Liver (tissue), 9 donors: ENCODE results near the gene SORCS2. TPM values are rescaled to one million over a fixed set of nuclear protein-coding genes. Genes with fewer than 3 reads are reported as not detected.

Source experiments
- DNase-seq: peaks from one replicate; pipeline ENCODE4 v3.0.0-alpha.2; 2017; ENCODE audit warnings: low spot score
- H3K27ac ChIP-seq, 2 donors: one replicate each; pipeline ENCODE4 v1.7.0; 2013; ENCODE audit warnings: inconsistent platforms in 2 of 2, low read length in 2 of 2, control low read depth in 1 of 2, low read depth in 1 of 2, mild to moderate bottlenecking in 1 of 2
- H3K27me3 ChIP-seq, 4 donors: one replicate each; pipeline versions ENCODE4 v1.6.1 to v1.7.0; 2013; ENCODE audit warnings: low read length in 3 of 4, inconsistent platforms in 1 of 4, mild to moderate bottlenecking in 1 of 4, moderate library complexity in 1 of 4; ENCODE audit not compliant: control insufficient read depth in 4 of 4, insufficient read depth in 4 of 4
- H3K36me3 ChIP-seq, 4 donors: one replicate each; pipeline versions ENCODE4 v1.6.1 to v1.7.0; 2013; ENCODE audit warnings: low read length in 3 of 4, mild to moderate bottlenecking in 3 of 4, low read depth in 1 of 4, moderate library complexity in 1 of 4; ENCODE audit not compliant: control insufficient read depth in 4 of 4, insufficient read depth in 3 of 4
- H3K4me1 ChIP-seq, 4 donors: one replicate each; pipeline versions ENCODE4 v1.6.1 to v1.7.0; 2013; ENCODE audit warnings: low read length in 3 of 4, mild to moderate bottlenecking in 3 of 4, moderate library complexity in 1 of 4; ENCODE audit not compliant: control insufficient read depth in 4 of 4, insufficient read depth in 4 of 4
- H3K4me3 ChIP-seq, 3 donors: one replicate each; pipeline versions ENCODE4 v1.6.1 to v1.7.0; 2013; ENCODE audit warnings: low read length in 3 of 3, control low read depth in 1 of 3, low read depth in 1 of 3, mild to moderate bottlenecking in 1 of 3
- H3K9ac ChIP-seq, 2 donors: one replicate each; pipeline ENCODE4 v1.7.0; 2013; ENCODE audit warnings: low read length in 2 of 2, mild to moderate bottlenecking in 2 of 2, moderate library complexity in 2 of 2, control low read depth in 1 of 2, low read depth in 1 of 2
- H3K9me3 ChIP-seq, 4 donors: one replicate each; pipeline versions ENCODE4 v1.6.1 to v1.7.0; 2013; ENCODE audit warnings: low read length in 3 of 4; ENCODE audit not compliant: control insufficient read depth in 4 of 4
- ATF3 ChIP-seq: IDR thresholded peaks from 2 replicates; pipeline ENCODE4 v1.6.1; 2016; ENCODE audit warnings: antibody characterized with exemption
- CTCF ChIP-seq: fragments of 150-350 bp; IDR thresholded peaks from 2 replicates; pipeline ENCODE4 v1.5.1; 2017; ENCODE audit warnings: improper control_type of control experiment, low read depth, low read length; ENCODE audit not compliant: missing input control
- EGR1 ChIP-seq, 2 donors: IDR thresholded peaks; 2 replicates each; pipeline ENCODE4 v1.6.1; 2016 to 2018; ENCODE audit warnings: antibody characterized with exemption in 2 of 2, low read depth in 2 of 2
- FOXA1 ChIP-seq: IDR thresholded peaks from 2 replicates; pipeline ENCODE4 v1.6.1; 2016; ENCODE audit warnings: antibody characterized with exemption
- FOXA2 ChIP-seq: IDR thresholded peaks from 2 replicates; pipeline ENCODE4 v1.6.1; 2016; ENCODE audit warnings: antibody characterized with exemption
- GABPA ChIP-seq, 2 donors: IDR thresholded peaks in 1 of 2; conservative IDR thresholded peaks in 1 of 2; 2 replicates each; pipeline ENCODE4 v1.6.1; 2016; ENCODE audit warnings: antibody characterized with exemption in 2 of 2, mild to moderate bottlenecking in 1 of 2, moderate library complexity in 1 of 2
- HNF4A ChIP-seq, 2 donors: conservative IDR thresholded peaks; 2 replicates each; pipeline ENCODE4 v1.6.1; 2016; ENCODE audit warnings: antibody characterized with exemption in 2 of 2, mild to moderate bottlenecking in 2 of 2
- HNF4G ChIP-seq: IDR thresholded peaks from 2 replicates; pipeline ENCODE4 v1.6.1; 2016; ENCODE audit warnings: antibody characterized with exemption
- JUND ChIP-seq, 2 donors: IDR thresholded peaks; 2 replicates each; pipeline ENCODE4 v1.6.1; 2016; ENCODE audit warnings: antibody characterized with exemption in 2 of 2
- NR2F2 ChIP-seq: IDR thresholded peaks from 2 replicates; pipeline ENCODE4 v1.6.1; 2016; ENCODE audit warnings: antibody characterized with exemption
- RAD21 ChIP-seq, 2 donors: IDR thresholded peaks; 2 replicates each; pipeline ENCODE4 v1.6.1; 2016; ENCODE audit warnings: antibody characterized with exemption in 2 of 2, mild to moderate bottlenecking in 2 of 2
- RXRA ChIP-seq, 2 donors: IDR thresholded peaks; 2 replicates each; pipeline ENCODE4 v1.6.1; 2017 to 2018; ENCODE audit warnings: antibody characterized with exemption in 2 of 2, mild to moderate bottlenecking in 1 of 2
- SP1 ChIP-seq: IDR thresholded peaks from 2 replicates; pipeline ENCODE4 v1.6.1; 2018; ENCODE audit warnings: antibody characterized with exemption, mild to moderate bottlenecking
- YY1 ChIP-seq: IDR thresholded peaks from 2 replicates; pipeline ENCODE4 v1.6.1; 2016; ENCODE audit warnings: antibody characterized with exemption, mild to moderate bottlenecking
- ZBTB33 ChIP-seq: IDR thresholded peaks from 2 replicates; pipeline ENCODE4 v1.6.1; 2016; ENCODE audit warnings: antibody characterized with exemption
- WGBS: extraction: QIAGEN DNeasy Blood & Tissue Kit; methylation state at CpG from one replicate; pipeline ENCODE4 v1.1.7; 2013; 5-methylcytosine and 5-hydroxymethylcytosine counted together
- polyA plus RNA-seq, 2 donors: library from polyadenylated mRNA; stranded (reverse) in 1 of 2; unstranded in 1 of 2; fragments of 200-250 nt in 1 of 2; fragments of >200 nt in 1 of 2; fragmentation: Nextera tagmentation in 1 of 2; extraction: Ambion mirVana in 1 of 2; gene quantifications; one replicate each; pipeline versions ENCODE4 v1.2.1 to v1.2.3, GENCODE V29; 2013 to 2015
- total RNA-seq, 2 donors: library from RNA; depleted of rRNA; stranded (reverse); fragments of >200 nt; gene quantifications; one replicate each; pipeline ENCODE4 v1.2.3, GENCODE V29; 2014
- TF ChIP-seq, protein P1 (sequence below): IDR thresholded peaks from 2 replicates; pipeline ENCODE4 v1.6.1; 2016; ENCODE audit warnings: antibody characterized with exemption
- TF ChIP-seq, protein P2 (sequence below): IDR thresholded peaks from 2 replicates; pipeline ENCODE4 v1.6.1; 2016; ENCODE audit warnings: antibody characterized with exemption, mild to moderate bottlenecking
- donor health status: healthy.
- donor health status: healthy.
- donor health status: healthy.
- donor health status: healthy.
- donor health status: healthy.

The SORCS2 gene
- total and polyA plus RNA-seq, 4 donors, result 0.10 to 1.4 (median 0.92) TPM

GRCh38 chr4:7424553-7425111 lies 232.3 kb downstream of the SORCS2 start (continued):
- TF ChIP-seq SP1 (no peak), JUND (IDR thresholded peaks at IDR 0.05) (no peak)
- TF ChIP-seq, protein P1, sequence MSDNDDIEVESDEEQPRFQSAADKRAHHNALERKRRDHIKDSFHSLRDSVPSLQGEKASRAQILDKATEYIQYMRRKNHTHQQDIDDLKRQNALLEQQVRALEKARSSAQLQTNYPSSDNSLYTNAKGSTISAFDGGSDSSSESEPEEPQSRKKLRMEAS, result no peak

DNA sequence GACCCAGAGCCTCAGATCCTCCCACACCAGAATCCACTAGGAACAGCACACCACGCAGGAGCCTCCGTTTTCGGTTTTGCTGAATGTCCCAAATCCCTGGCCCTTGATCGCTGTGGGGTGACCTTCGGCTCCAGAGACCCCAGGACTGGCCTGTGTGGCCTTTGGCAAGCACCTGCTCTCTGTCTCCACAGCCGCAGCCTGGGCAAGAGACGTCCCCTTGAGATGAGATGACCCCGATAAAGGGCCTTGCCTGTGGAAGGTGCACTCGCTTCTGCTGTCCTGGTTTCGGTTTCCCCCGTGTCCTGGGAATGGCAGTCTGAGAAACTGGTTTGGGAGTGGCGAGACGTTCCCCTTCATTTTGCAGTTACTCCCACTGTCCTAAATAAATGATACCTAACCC lies 232.8 kb downstream of the SORCS2 start:
- Histone ChIP-seq H3K4me1 (no peaks in the 10 kb centered on the region), H3K36me3 (no peaks in the 10 kb centered on the region), H3K9me3 (no peaks in the 10 kb centered on the region), H3K4me3 (no peak overlapping the region), H3K9ac (no peak overlapping the region), H3K27me3 (no peaks in the 10 kb centered on the region), H3K27ac (no peak overlapping the region)
- TF ChIP-seq RXRA (IDR thresholded peaks at IDR 0.05) (no peak), EGR1 (IDR thresholded peaks at IDR 0.05; ENCODE audit: low read depth in 2 of 2) (no peak), NR2F2 (no peak), GABPA (IDR thresholded peaks at IDR 0.05 in 1 of 2, conservative IDR thresholded peaks at IDR 0.05 in 1 of 2) (no peak), FOXA2 (no peak), FOXA1 (no peak), HNF4G (no peak), HNF4A (conservative IDR thresholded peaks at IDR 0.05) (no peak), ZBTB33 (no peak), ATF3 (no peak), RAD21 (IDR thresholded peaks at IDR 0.05) (no peak), CTCF (no peak), JUND (IDR thresholded peaks at IDR 0.05) (no peak), YY1 (no peak)
- TF ChIP-seq, protein P1, result no peak
- TF ChIP-seq, protein P2, sequence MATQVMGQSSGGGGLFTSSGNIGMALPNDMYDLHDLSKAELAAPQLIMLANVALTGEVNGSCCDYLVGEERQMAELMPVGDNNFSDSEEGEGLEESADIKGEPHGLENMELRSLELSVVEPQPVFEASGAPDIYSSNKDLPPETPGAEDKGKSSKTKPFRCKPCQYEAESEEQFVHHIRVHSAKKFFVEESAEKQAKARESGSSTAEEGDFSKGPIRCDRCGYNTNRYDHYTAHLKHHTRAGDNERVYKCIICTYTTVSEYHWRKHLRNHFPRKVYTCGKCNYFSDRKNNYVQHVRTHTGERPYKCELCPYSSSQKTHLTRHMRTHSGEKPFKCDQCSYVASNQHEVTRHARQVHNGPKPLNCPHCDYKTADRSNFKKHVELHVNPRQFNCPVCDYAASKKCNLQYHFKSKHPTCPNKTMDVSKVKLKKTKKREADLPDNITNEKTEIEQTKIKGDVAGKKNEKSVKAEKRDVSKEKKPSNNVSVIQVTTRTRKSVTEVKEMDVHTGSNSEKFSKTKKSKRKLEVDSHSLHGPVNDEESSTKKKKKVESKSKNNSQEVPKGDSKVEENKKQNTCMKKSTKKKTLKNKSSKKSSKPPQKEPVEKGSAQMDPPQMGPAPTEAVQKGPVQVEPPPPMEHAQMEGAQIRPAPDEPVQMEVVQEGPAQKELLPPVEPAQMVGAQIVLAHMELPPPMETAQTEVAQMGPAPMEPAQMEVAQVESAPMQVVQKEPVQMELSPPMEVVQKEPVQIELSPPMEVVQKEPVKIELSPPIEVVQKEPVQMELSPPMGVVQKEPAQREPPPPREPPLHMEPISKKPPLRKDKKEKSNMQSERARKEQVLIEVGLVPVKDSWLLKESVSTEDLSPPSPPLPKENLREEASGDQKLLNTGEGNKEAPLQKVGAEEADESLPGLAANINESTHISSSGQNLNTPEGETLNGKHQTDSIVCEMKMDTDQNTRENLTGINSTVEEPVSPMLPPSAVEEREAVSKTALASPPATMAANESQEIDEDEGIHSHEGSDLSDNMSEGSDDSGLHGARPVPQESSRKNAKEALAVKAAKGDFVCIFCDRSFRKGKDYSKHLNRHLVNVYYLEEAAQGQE, result no peak
- WGBS, result 89% methylated on average over 13 of the region's 13 CpGs
- no peak for DNase-seq
